ENCODE results near the gene MAST4. TPM values are rescaled to one million over a fixed set of nuclear protein-coding genes. Genes with fewer than 3 reads are reported as not detected.

MAST4 gene
- total RNA-seq, 1 donor = 23.2 TPM

GRCh38 chr5:66728049-66728448, 131.9 kb downstream of the MAST4 start:
- no peak for DNase-seq (ENCODE audit: low read depth)
- no peak overlapping the region for H3K4me3 ChIP-seq (ENCODE audit: low read depth, low read length)
- no peak for TF ChIP-seq CTCF (IDR thresholded peaks at IDR 0.05; ENCODE audit: insufficient read depth, low read length)

- TF ChIP-seq CTCF (IDR thresholded peaks at IDR 0.05; ENCODE audit: insufficient read depth, low read length) = no peak
- H3K4me3 ChIP-seq (ENCODE audit: low read depth, low read length) = no peak overlapping the region
- DNase-seq (ENCODE audit: low read depth) = no peak
Measured at GRCh38 chr5:66737096-66737495, 140.9 kb downstream of the MAST4 start.

- TF ChIP-seq CTCF (IDR thresholded peaks at IDR 0.05; ENCODE audit: insufficient read depth, low read length) = no peak
- no peak overlapping the region for H3K4me3 ChIP-seq (ENCODE audit: low read depth, low read length)
- no peak for DNase-seq (ENCODE audit: low read depth)
Measured at GRCh38 chr5:66738136-66738535, 141.9 kb downstream of the MAST4 start.

GRCh38 chr5:66739021-66739420, 142.8 kb downstream of the MAST4 start:
- H3K4me3 ChIP-seq (ENCODE audit: low read depth, low read length) = no peak overlapping the region
- no peak for TF ChIP-seq CTCF (IDR thresholded peaks at IDR 0.05; ENCODE audit: insufficient read depth, low read length)
- no peak for DNase-seq (ENCODE audit: low read depth)

- no peak overlapping the region for H3K4me3 ChIP-seq (ENCODE audit: low read depth, low read length)
- DNase-seq (ENCODE audit: low read depth) = no peak
- TF ChIP-seq CTCF (IDR thresholded peaks at IDR 0.05; ENCODE audit: insufficient read depth, low read length) = no peak
Measured at GRCh38 chr5:66739951-66740350, 143.8 kb downstream of the MAST4 start.

- no peak for DNase-seq (ENCODE audit: low read depth)
- no peak overlapping the region for H3K4me3 ChIP-seq (ENCODE audit: low read depth, low read length)
- no peak for TF ChIP-seq CTCF (IDR thresholded peaks at IDR 0.05; ENCODE audit: insufficient read depth, low read length)
Measured at GRCh38 chr5:66741394-66741793, 145.2 kb downstream of the MAST4 start.

Data from fibroblast of the aortic adventitia (primary cell).